Measurements from ENCODE around the gene AUTS2.

DNA sequence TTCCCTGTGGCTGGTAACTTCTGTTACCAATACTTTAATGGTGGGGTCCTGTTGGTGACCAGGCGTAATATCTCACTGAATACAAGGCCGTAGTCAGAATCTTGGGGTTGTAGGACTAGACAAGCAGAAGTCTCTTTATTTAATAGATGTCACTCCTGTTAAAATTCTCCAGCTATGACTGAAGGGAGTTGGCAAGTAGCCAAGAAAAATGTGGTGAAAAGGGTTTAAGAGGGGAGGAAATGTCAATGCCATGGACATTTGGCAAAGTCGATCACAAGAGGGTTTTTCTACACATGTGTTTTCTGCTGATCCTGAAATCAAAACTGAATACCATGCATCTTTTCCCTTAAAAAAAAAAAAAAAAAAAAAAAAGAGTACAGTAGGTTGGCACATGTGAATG is 533.5 kb downstream of the AUTS2 start:
- TF ChIP-seq POLR2A (IDR thresholded peaks at IDR 0.05) (no peak), CTCF (IDR thresholded peaks at IDR 0.05) (no peak), EP300 (IDR thresholded peaks at IDR 0.05) (no peak)
